ENCODE data around the gene IFIT3. TPM values are rescaled to one million over a fixed set of nuclear protein-coding genes. Genes with fewer than 3 reads are reported as not detected.
A peak's percentile ranks its signal among the peaks of the same experiment; 100 is the strongest.

IFIT3 gene
- total and polyA plus RNA-seq, 7 donors = 4.9 to 36.1 (median 9.4) TPM

- intact Hi-C loops (cut with DNase I) = no loop called here
These were observed 23.6 kb downstream of the IFIT3 start for GRCh38 chr10:89351412-89351779.

GRCh38 chr10:89351780-89352597 lies 24.2 kb downstream of the IFIT3 start:
- intact Hi-C loops (cut with DNase I) = no loop called here
- Histone ChIP-seq H3K4me1 (peaks cover 0 to 27% (median 26%) of the 10 kb centered on the region in 4 donors), H3K27me3 (no peaks in the 10 kb centered on the region), H3K9me3 (no peaks in the 10 kb centered on the region), H3K27ac (peak overlapping the region; percentile 65 to 79 (median 75)), H3K4me3 (no peak overlapping the region), H3K36me3 (no peaks in the 10 kb centered on the region)
- TF ChIP-seq EP300 (IDR thresholded peaks at IDR 0.05) (no peak), POLR2A (IDR thresholded peaks at IDR 0.05) (no peak), POLR2AphosphoS5 (IDR thresholded peaks at IDR 0.05) (peak in 1 of 4 donors; percentile 11), CTCF (IDR thresholded peaks at IDR 0.05) (no peak)
- WGBS, 2 donors = 15 to 49% methylated on average over 12 of the region's 12 CpGs
- no peak for DNase-seq

More at GRCh38 chr10:89351412-89351779, 23.6 kb downstream of the IFIT3 start:
- Histone ChIP-seq H3K27me3 (no peaks in the 10 kb centered on the region), H3K4me1 (peaks cover 0 to 27% (median 26%) of the 10 kb centered on the region in 4 donors), H3K27ac (peak overlapping the region; percentile 65 to 79 (median 75)), H3K36me3 (no peaks in the 10 kb centered on the region), H3K4me3 (no peak overlapping the region), H3K9me3 (no peaks in the 10 kb centered on the region)
- DNase-seq = no peak
- WGBS, 2 donors = 20 to 46% methylated on average over 1 of the region's 1 CpG
- TF ChIP-seq POLR2A (IDR thresholded peaks at IDR 0.05) (no peak), CTCF (IDR thresholded peaks at IDR 0.05) (no peak), POLR2AphosphoS5 (IDR thresholded peaks at IDR 0.05) (no peak), EP300 (IDR thresholded peaks at IDR 0.05) (no peak)

GRCh38 chr10:89352802-89353201 lies 25.0 kb downstream of the IFIT3 start:
- no peaks in the 10 kb centered on the region for H3K36me3 ChIP-seq
- WGBS, 2 donors = 84 to 93% methylated on average over 4 of the region's 4 CpGs
- intact Hi-C loops (cut with DNase I) = no loop called here
- no peak for DNase-seq
- peaks cover 0 to 27% (median 25%) of the 10 kb centered on the region in 4 donors for H3K4me1 ChIP-seq
- H3K4me3 ChIP-seq = no peak overlapping the region
- H3K27me3 ChIP-seq = no peaks in the 10 kb centered on the region
- TF ChIP-seq CTCF (IDR thresholded peaks at IDR 0.05) (no peak), POLR2A (IDR thresholded peaks at IDR 0.05) (no peak), EP300 (IDR thresholded peaks at IDR 0.05) (no peak), POLR2AphosphoS5 (IDR thresholded peaks at IDR 0.05) (no peak)
- H3K9me3 ChIP-seq = no peaks in the 10 kb centered on the region
- H3K27ac ChIP-seq = peak overlapping the region in 3 of 4 donors; percentile 65 to 79 (median 76)

- Histone ChIP-seq H3K36me3 (no peaks in the 10 kb centered on the region), H3K4me1 (peaks cover 0 to 25% (median 20%) of the 10 kb centered on the region in 4 donors), H3K4me3 (no peak overlapping the region), H3K27ac (no peak overlapping the region), H3K27me3 (no peaks in the 10 kb centered on the region), H3K9me3 (no peaks in the 10 kb centered on the region)
- DNase-seq = no peak
- TF ChIP-seq POLR2AphosphoS5 (IDR thresholded peaks at IDR 0.05) (no peak), POLR2A (IDR thresholded peaks at IDR 0.05) (no peak), CTCF (IDR thresholded peaks at IDR 0.05) (no peak), EP300 (IDR thresholded peaks at IDR 0.05) (no peak)
- intact Hi-C loops (cut with DNase I) = no loop called here
- WGBS, 2 donors = 95% methylated on average over 2 of the region's 2 CpGs
These were observed 27.7 kb downstream of the IFIT3 start for GRCh38 chr10:89355394-89355931.
